DND-41 (cell line): Measurements from ENCODE around the gene CARMIL1.

Experiments used
- EZH2 ChIP-seq: IDR thresholded peaks from 3 replicates; pipeline ENCODE4 v1.6.1; 2012; ENCODE audit warnings: borderline replicate concordance, low read depth, mild to moderate bottlenecking, moderate library complexity, low read length, inconsistent platforms; ENCODE audit not compliant: severe bottlenecking
- TF ChIP-seq, protein P1 (sequence below): IDR thresholded peaks from 2 replicates; pipeline ENCODE4 v1.5.1; 2012; ENCODE audit warnings: borderline replicate concordance, low read length, moderate library complexity, mild to moderate bottlenecking; ENCODE audit not compliant: poor library complexity, severe bottlenecking; ENCODE audit errors: extremely low read depth

DNA sequence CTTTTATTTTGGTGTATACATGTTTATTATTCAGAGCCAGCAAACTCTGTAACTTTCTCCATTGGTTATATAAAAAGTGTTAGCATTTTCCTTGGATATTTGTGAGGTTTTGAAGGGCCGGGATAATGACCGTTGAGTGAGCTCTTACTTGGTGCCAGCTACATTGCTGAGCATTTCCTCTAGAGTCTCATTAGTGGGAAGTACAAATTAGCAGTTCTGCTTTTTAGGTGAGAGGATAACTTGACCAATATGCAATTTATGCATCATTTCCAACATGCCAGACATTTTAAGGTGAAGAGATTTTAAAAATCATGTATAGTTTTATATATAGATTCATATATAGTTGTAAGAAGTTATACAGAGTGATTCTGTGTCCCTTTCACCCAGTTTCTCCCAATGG lies 84.3 kb downstream of the CARMIL1 start:
- TF ChIP-seq EZH2 = no peak
- TF ChIP-seq, protein P1, sequence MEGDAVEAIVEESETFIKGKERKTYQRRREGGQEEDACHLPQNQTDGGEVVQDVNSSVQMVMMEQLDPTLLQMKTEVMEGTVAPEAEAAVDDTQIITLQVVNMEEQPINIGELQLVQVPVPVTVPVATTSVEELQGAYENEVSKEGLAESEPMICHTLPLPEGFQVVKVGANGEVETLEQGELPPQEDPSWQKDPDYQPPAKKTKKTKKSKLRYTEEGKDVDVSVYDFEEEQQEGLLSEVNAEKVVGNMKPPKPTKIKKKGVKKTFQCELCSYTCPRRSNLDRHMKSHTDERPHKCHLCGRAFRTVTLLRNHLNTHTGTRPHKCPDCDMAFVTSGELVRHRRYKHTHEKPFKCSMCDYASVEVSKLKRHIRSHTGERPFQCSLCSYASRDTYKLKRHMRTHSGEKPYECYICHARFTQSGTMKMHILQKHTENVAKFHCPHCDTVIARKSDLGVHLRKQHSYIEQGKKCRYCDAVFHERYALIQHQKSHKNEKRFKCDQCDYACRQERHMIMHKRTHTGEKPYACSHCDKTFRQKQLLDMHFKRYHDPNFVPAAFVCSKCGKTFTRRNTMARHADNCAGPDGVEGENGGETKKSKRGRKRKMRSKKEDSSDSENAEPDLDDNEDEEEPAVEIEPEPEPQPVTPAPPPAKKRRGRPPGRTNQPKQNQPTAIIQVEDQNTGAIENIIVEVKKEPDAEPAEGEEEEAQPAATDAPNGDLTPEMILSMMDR = no peak
